ENCODE results near the gene USF2. TPM values are rescaled to one million over a fixed set of nuclear protein-coding genes. Genes with fewer than 3 reads are reported as not detected.

The USF2 gene
- total RNA-seq, 1 donor from 2014 or later, result 137 TPM

GRCh38 chr19:35310811-35311465 is 42.2 kb downstream of the USF2 start:
- H3K9me3 Mint-ChIP-seq, result no peaks in the 10 kb centered on the region
- H3K27me3 Mint-ChIP-seq (ENCODE audit: low read depth), result no peaks in the 10 kb centered on the region
- peaks cover 73% of the 10 kb centered on the region for H3K4me1 Mint-ChIP-seq
- H3K36me3 Mint-ChIP-seq, result no peaks in the 10 kb centered on the region
- H3K4me3 Mint-ChIP-seq, result peak overlapping the region; percentile 63
- H3K27ac Mint-ChIP-seq, result peak overlapping the region; percentile 98
- TF ChIP-seq CTCF (IDR thresholded peaks at IDR 0.05; ENCODE audit: unreplicated experiment), result no peak
- no peak for DNase-seq (ENCODE audit: low spot score in 2 of 2, unreplicated experiment in 2 of 2)

GRCh38 chr19:35311901-35312665 is 43.3 kb downstream of the USF2 start:
- no peak for TF ChIP-seq CTCF (IDR thresholded peaks at IDR 0.05; ENCODE audit: unreplicated experiment)
- Mint-ChIP-seq H3K27me3 (ENCODE audit: low read depth) (no peaks in the 10 kb centered on the region), H3K36me3 (no peaks in the 10 kb centered on the region), H3K27ac (peak overlapping the region; percentile 98), H3K4me1 (peaks cover 71% of the 10 kb centered on the region), H3K9me3 (no peaks in the 10 kb centered on the region), H3K4me3 (peak overlapping the region; percentile 39)
- DNase-seq (ENCODE audit: low spot score in 2 of 2, unreplicated experiment in 2 of 2), result no peak

GRCh38 chr19:35313587-35313986 is 44.8 kb downstream of the USF2 start:
- H3K36me3 Mint-ChIP-seq, result no peaks in the 10 kb centered on the region
- H3K4me3 Mint-ChIP-seq, result no peak overlapping the region
- H3K4me1 Mint-ChIP-seq, result peaks cover 65% of the 10 kb centered on the region
- DNase-seq (ENCODE audit: low spot score in 2 of 2, unreplicated experiment in 2 of 2), result no peak
- no peaks in the 10 kb centered on the region for H3K9me3 Mint-ChIP-seq
- peak overlapping the region; percentile 82 for H3K27ac Mint-ChIP-seq
- TF ChIP-seq CTCF (IDR thresholded peaks at IDR 0.05; ENCODE audit: unreplicated experiment), result no peak
- no peaks in the 10 kb centered on the region for H3K27me3 Mint-ChIP-seq (ENCODE audit: low read depth)

- no peaks in the 10 kb centered on the region for H3K36me3 Mint-ChIP-seq
- H3K27ac Mint-ChIP-seq, result no peak overlapping the region
- no peaks in the 10 kb centered on the region for H3K27me3 Mint-ChIP-seq (ENCODE audit: low read depth)
Measured at GRCh38 chr19:35314031-35314430, 45.3 kb downstream of the USF2 start.

GRCh38 chr19:35314858-35315470 is 46.2 kb downstream of the USF2 start:
- Mint-ChIP-seq H3K36me3 (no peaks in the 10 kb centered on the region), H3K27ac (no peak overlapping the region), H3K4me1 (peaks cover 58% of the 10 kb centered on the region), H3K27me3 (ENCODE audit: low read depth) (no peaks in the 10 kb centered on the region), H3K9me3 (no peaks in the 10 kb centered on the region), H3K4me3 (no peak overlapping the region)
- no peak for TF ChIP-seq CTCF (IDR thresholded peaks at IDR 0.05; ENCODE audit: unreplicated experiment)
- no peak for DNase-seq (ENCODE audit: low spot score in 2 of 2, unreplicated experiment in 2 of 2)

More at GRCh38 chr19:35314031-35314430, 45.3 kb downstream of the USF2 start:
- Mint-ChIP-seq H3K9me3 (no peaks in the 10 kb centered on the region), H3K4me3 (no peak overlapping the region), H3K4me1 (peaks cover 64% of the 10 kb centered on the region)
- no peak for TF ChIP-seq CTCF (IDR thresholded peaks at IDR 0.05; ENCODE audit: unreplicated experiment)
- DNase-seq (ENCODE audit: low spot score in 2 of 2, unreplicated experiment in 2 of 2), result no peak

All from mesothelial cell of epicardium (in vitro differentiated cells).